Gastrocnemius medialis (tissue), 4 donors: ENCODE results near the gene AP1G1. TPM values are rescaled to one million over a fixed set of nuclear protein-coding genes. Genes with fewer than 3 reads are reported as not detected.

Source experiments
- ATAC-seq, 2 donors: fragments of 150-250 bp; one replicate each; pipeline ENCODE4 v1.9.1; 2016
- DNase-seq, 2 donors: peaks; one replicate each; pipeline ENCODE4 v3.0.0-alpha.2; 2019
- H3K27ac ChIP-seq, 4 donors: fragments of 200-600 bp; sonication (generic); 1 replicate in 1 of 4; 2 replicates in 3 of 4; pipeline ENCODE4 v1.5.1; 2016 to 2018; ENCODE audit warnings: mild to moderate bottlenecking in 2 of 4, moderate library complexity in 1 of 4
- H3K27me3 ChIP-seq, 3 donors: fragments of 200-600 bp; sonication (generic) in 2 of 3; 1 replicate in 1 of 3; 2 replicates in 2 of 3; pipeline versions ENCODE4 v1.5.1 to v1.6.0; 2016 to 2019; ENCODE audit warnings: mild to moderate bottlenecking in 1 of 3, moderate library complexity in 1 of 3
- H3K36me3 ChIP-seq, 2 donors: fragments of 200-600 bp; sonication (generic) in 1 of 2; one replicate each; pipeline ENCODE4 v1.5.1; 2017 to 2018
- H3K4me1 ChIP-seq, 2 donors: fragments of 200-600 bp; sonication (generic) in 1 of 2; one replicate each; pipeline ENCODE4 v1.5.1; 2016 to 2017; ENCODE audit warnings: mild to moderate bottlenecking in 2 of 2
- H3K4me3 ChIP-seq, 4 donors: fragments of 200-600 bp; sonication (generic) in 3 of 4; 1 replicate in 1 of 4; 2 replicates in 3 of 4; pipeline ENCODE4 v1.5.1; 2016 to 2019; ENCODE audit warnings: mild to moderate bottlenecking in 2 of 4
- H3K9me3 ChIP-seq, 3 donors: fragments of 200-600 bp; sonication (generic) in 2 of 3; 1 replicate in 1 of 3; 2 replicates in 2 of 3; pipeline ENCODE4 v1.5.1; 2016 to 2019
- CTCF ChIP-seq, 5 experiments: fragments of 450-650 bp in 3 of 5; fragments of 200-600 bp in 2 of 5; sonication (generic) in 2 of 5; IDR thresholded peaks in 4 of 5; conservative IDR thresholded peaks in 1 of 5; 1 replicate in 4 of 5; 2 replicates in 1 of 5; pipeline ENCODE4 v1.5.1; 2016 to 2019; ENCODE audit warnings: antibody characterized with exemption in 5 of 5, mild to moderate bottlenecking in 3 of 5, moderate library complexity in 3 of 5
- POLR2A ChIP-seq, 2 donors: fragments of 450-650 bp; IDR thresholded peaks; one replicate each; pipeline ENCODE4 v1.6.1; 2017; ENCODE audit warnings: antibody characterized with exemption in 2 of 2, mild to moderate bottlenecking in 2 of 2, moderate library complexity in 2 of 2
- in situ Hi-C, 4 donors: fragments of 200-750 bp; cut with MboI; loops; one replicate each; pipeline versions ENCODE4 v1.15.0 to v1.8.0; 2017; ENCODE audit warnings: low sequenced_read_pairs in 4 of 4
- intact Hi-C: fragments of 100-400 bp; cut with DNase I; formaldehyde crosslinking; loops from one replicate; pipeline ENCODE4 v1.15.1; 2023; ENCODE audit warnings: low total_unique reads
- total RNA-seq, 4 donors: library from RNA; depleted of rRNA; stranded (reverse); fragments of >200 nt; gene quantifications; one replicate each; pipeline versions ENCODE4 v1.1.0 to v1.2.3, GENCODE V29; 2016

AP1G1 gene
- total RNA-seq, 4 donors from 2014 or later: 60.7 to 80.6 (median 66.3) TPM

- in situ Hi-C loops: no loop called here
- no peak for ATAC-seq
- no peak for DNase-seq
- TF ChIP-seq POLR2A (IDR thresholded peaks at IDR 0.05) (no peak), CTCF (IDR thresholded peaks at IDR 0.05 in 4 of 5, conservative IDR thresholded peaks at IDR 0.05 in 1 of 5) (no peak)
- no peak overlapping the region for H3K4me3 ChIP-seq
- intact Hi-C loops: no loop called here
- peak overlapping the region in 1 of 4 donors; percentile 8 for H3K27ac ChIP-seq
- H3K4me1 ChIP-seq: peaks cover 13 to 17% of the 10 kb centered on the region in 2 donors
- H3K9me3 ChIP-seq: no peaks in the 10 kb centered on the region
- peaks cover 0 to 31% of the 10 kb centered on the region in 2 donors for H3K36me3 ChIP-seq
- no peaks in the 10 kb centered on the region for H3K27me3 ChIP-seq
These were observed 44.8 kb upstream of the AP1G1 start for GRCh38 chr16:71853413-71853812.

- TF ChIP-seq POLR2A (IDR thresholded peaks at IDR 0.05): no peak
- TF ChIP-seq CTCF (IDR thresholded peaks at IDR 0.05 in 4 of 5, conservative IDR thresholded peaks at IDR 0.05 in 1 of 5): no peak
- Histone ChIP-seq H3K4me3 (no peak overlapping the region), H3K27me3 (no peaks in the 10 kb centered on the region), H3K27ac (no peak overlapping the region), H3K9me3 (no peaks in the 10 kb centered on the region), H3K36me3 (peaks cover 0 to 31% of the 10 kb centered on the region in 2 donors), H3K4me1 (peaks cover 18 to 20% of the 10 kb centered on the region in 2 donors)
- ATAC-seq: no peak
- in situ Hi-C loops: no loop called here
- intact Hi-C loops: no loop called here
- no peak for DNase-seq
These were observed 43.9 kb upstream of the AP1G1 start for GRCh38 chr16:71852561-71852960.

- peaks cover 20 to 22% of the 10 kb centered on the region in 2 donors for H3K4me1 ChIP-seq
These were observed 43.5 kb upstream of the AP1G1 start for GRCh38 chr16:71852158-71852557.

GRCh38 chr16:71851746-71852145 is 43.1 kb upstream of the AP1G1 start:
- TF ChIP-seq POLR2A (IDR thresholded peaks at IDR 0.05): no peak
- no peak for TF ChIP-seq CTCF (IDR thresholded peaks at IDR 0.05 in 4 of 5, conservative IDR thresholded peaks at IDR 0.05 in 1 of 5)
- ATAC-seq (no peak), DNase-seq (no peak)
- H3K36me3 ChIP-seq: peaks cover 0 to 31% of the 10 kb centered on the region in 2 donors
- no peaks in the 10 kb centered on the region for H3K27me3 ChIP-seq
- peaks cover 21 to 26% of the 10 kb centered on the region in 2 donors for H3K4me1 ChIP-seq
- no peak overlapping the region for H3K4me3 ChIP-seq
- intact Hi-C loops: no loop called here
- no peaks in the 10 kb centered on the region for H3K9me3 ChIP-seq
- in situ Hi-C loops: no loop called here
- H3K27ac ChIP-seq: no peak overlapping the region

More at GRCh38 chr16:71852158-71852557, 43.5 kb upstream of the AP1G1 start:
- H3K36me3 ChIP-seq: peaks cover 0 to 31% of the 10 kb centered on the region in 2 donors
- in situ Hi-C loops (no loop called here), intact Hi-C loops (no loop called here)
- ATAC-seq: no peak
- DNase-seq: no peak
- no peaks in the 10 kb centered on the region for H3K9me3 ChIP-seq
- no peak overlapping the region for H3K4me3 ChIP-seq
- no peaks in the 10 kb centered on the region for H3K27me3 ChIP-seq
- TF ChIP-seq CTCF (IDR thresholded peaks at IDR 0.05 in 4 of 5, conservative IDR thresholded peaks at IDR 0.05 in 1 of 5) (no peak), POLR2A (IDR thresholded peaks at IDR 0.05) (no peak)
- H3K27ac ChIP-seq: no peak overlapping the region

GRCh38 chr16:71848622-71849021 is 40.0 kb upstream of the AP1G1 start:
- Histone ChIP-seq H3K36me3 (peaks cover 0 to 31% of the 10 kb centered on the region in 2 donors), H3K4me1 (peaks cover 25 to 27% of the 10 kb centered on the region in 2 donors), H3K27ac (peak overlapping the region; percentile 42 to 88 (median 54)), H3K9me3 (no peaks in the 10 kb centered on the region), H3K4me3 (no peak overlapping the region), H3K27me3 (no peaks in the 10 kb centered on the region)
- in situ Hi-C loops: no loop called here
- intact Hi-C loops: loop anchor here (5.0 kb wide), 1 partner anchor 34 kb away; the partner anchor contains the start of gene ZNF821
- no peak for DNase-seq
- TF ChIP-seq CTCF (IDR thresholded peaks at IDR 0.05 in 4 of 5, conservative IDR thresholded peaks at IDR 0.05 in 1 of 5) (no peak), POLR2A (IDR thresholded peaks at IDR 0.05) (no peak)
- peak; percentile 42 to 74 for ATAC-seq
